ENCODE data around the gene ZBTB16. TPM values are rescaled to one million over a fixed set of nuclear protein-coding genes. Genes with fewer than 3 reads are reported as not detected.

Gene ZBTB16
- total RNA-seq, 1 experiment from 2014 or later: 0.44 TPM

DNA sequence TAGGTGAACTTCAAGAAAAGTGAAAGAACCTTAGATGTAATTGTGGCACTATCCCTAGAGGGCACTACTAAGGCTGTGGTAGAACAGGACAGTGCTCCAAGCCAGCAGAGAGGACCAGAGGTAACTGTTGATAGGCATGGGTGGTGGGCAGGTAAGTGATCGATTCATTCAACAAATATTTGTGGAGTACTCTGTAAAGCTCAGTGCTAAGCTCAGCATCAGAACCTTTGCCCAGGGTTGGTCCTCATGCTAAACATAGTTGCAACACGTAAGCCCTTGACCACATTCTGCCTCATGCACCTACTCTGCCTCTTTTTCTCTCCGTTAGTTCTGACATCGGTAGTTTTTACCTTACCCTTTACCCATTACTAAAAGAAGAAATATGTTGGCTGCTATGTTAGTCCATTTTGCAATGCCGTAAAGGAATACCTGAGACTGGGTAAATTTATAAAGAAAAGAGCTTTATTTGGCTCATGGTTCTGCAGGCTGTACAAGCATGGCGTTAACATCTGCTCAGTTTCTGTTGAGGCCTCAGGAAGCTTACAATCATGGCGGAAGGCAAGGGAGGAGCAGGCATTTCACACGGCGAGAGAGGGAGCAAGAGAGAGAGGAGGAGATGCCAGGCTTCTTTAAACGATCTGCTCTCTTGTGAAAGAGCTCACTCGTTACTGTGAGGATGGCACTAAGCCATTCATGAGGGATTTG lies 218.3 kb downstream of the ZBTB16 start:
- CTCF ChIA-PET: no interaction called here
- H3K9me2 ChIP-seq (ENCODE audit: insufficient read depth): no peaks in the 10 kb centered on the region
- BruUV-seq (replicated peaks): no TSS peak

DNA sequence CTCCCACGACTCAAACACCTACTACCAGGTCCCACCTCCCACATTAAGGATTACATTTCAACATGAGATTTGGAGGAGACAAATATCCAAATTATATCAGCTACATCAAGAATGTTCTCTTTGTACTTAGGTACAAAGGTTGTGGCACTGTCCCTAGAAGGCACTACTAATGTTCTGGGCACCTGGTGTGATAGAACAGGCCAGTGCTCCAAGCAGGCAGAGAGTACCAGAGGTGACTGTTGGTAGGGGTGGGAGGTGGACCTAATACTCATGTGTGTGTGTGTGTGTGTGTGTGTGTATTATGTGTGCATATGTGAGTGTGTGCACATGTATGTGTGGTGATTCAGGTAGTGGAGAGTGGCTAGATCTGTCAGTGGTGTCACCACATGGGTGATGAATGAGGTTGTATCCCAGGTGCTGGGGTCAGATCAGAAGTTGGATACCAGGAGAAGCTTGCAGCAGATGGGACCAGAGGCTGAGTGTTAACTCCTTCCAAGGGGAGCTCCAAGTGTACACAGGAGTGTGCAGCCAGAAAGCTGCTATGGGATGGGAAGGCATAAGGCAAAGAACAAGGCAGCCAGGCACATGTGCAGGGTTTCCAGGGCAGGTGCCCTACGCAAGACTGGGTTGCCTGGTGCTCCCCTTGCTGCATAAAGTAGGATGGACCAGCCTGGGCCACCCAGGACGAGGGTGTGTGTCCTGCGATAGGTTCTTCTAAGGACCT lies 219.0 kb downstream of the ZBTB16 start:
- intact Hi-C loops (cut with micrococcal nuclease; ENCODE audit: unreplicated experiment): no loop called here
- DNase-seq: no peak
- H3K36me3 ChIP-seq (ENCODE audit: low read depth): no peaks in the 10 kb centered on the region
- H3K9me2 ChIP-seq (ENCODE audit: insufficient read depth): no peaks in the 10 kb centered on the region
- H3F3A ChIP-seq (ENCODE audit: insufficient read depth, low read depth): no peaks in the 10 kb centered on the region
- H3K27ac ChIP-seq: no peak overlapping the region
- no peaks in the 10 kb centered on the region for H3K79me2 ChIP-seq (ENCODE audit: low read depth)
- no peak for TF ChIP-seq EZH2 (IDR thresholded peaks at IDR 0.05; ENCODE audit: low read depth)
- TF ChIP-seq, protein P1, sequence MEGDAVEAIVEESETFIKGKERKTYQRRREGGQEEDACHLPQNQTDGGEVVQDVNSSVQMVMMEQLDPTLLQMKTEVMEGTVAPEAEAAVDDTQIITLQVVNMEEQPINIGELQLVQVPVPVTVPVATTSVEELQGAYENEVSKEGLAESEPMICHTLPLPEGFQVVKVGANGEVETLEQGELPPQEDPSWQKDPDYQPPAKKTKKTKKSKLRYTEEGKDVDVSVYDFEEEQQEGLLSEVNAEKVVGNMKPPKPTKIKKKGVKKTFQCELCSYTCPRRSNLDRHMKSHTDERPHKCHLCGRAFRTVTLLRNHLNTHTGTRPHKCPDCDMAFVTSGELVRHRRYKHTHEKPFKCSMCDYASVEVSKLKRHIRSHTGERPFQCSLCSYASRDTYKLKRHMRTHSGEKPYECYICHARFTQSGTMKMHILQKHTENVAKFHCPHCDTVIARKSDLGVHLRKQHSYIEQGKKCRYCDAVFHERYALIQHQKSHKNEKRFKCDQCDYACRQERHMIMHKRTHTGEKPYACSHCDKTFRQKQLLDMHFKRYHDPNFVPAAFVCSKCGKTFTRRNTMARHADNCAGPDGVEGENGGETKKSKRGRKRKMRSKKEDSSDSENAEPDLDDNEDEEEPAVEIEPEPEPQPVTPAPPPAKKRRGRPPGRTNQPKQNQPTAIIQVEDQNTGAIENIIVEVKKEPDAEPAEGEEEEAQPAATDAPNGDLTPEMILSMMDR (conservative IDR thresholded peaks at IDR 0.05): no peak
- ChIA-PET CTCF (no interaction called here), POLR2A (ENCODE audit: unreplicated experiment) (no interaction called here)
- no peaks in the 10 kb centered on the region for H4K20me1 ChIP-seq (ENCODE audit: insufficient read depth)
- H3K27me3 ChIP-seq (ENCODE audit: insufficient read depth, low read depth): peaks cover 37% of the 10 kb centered on the region
- no peak overlapping the region for H3K4me3 ChIP-seq
- no TSS peak for BruUV-seq (replicated peaks)
- no peaks in the 10 kb centered on the region for H3K9me3 ChIP-seq (ENCODE audit: insufficient read depth, low read depth)
- no peaks in the 10 kb centered on the region for H3K4me1 ChIP-seq (replicated peaks; ENCODE audit: insufficient read depth)
- no peak overlapping the region for H3K4me2 ChIP-seq
- no peak overlapping the region for H2AFZ ChIP-seq

More for the DNA sequence above, 218.3 kb downstream of the ZBTB16 start:
- Histone ChIP-seq H3K79me2 (ENCODE audit: low read depth) (no peaks in the 10 kb centered on the region), H2AFZ (no peak overlapping the region), H4K20me1 (ENCODE audit: insufficient read depth) (no peaks in the 10 kb centered on the region), H3K27me3 (ENCODE audit: insufficient read depth, low read depth) (peaks cover 44% of the 10 kb centered on the region), H3K4me2 (no peak overlapping the region), H3K9me3 (ENCODE audit: insufficient read depth, low read depth) (no peaks in the 10 kb centered on the region), H3K27ac (no peak overlapping the region), H3K4me3 (no peak overlapping the region), H3F3A (ENCODE audit: insufficient read depth, low read depth) (no peaks in the 10 kb centered on the region), H3K4me1 (replicated peaks; ENCODE audit: insufficient read depth) (no peaks in the 10 kb centered on the region), H3K36me3 (ENCODE audit: low read depth) (no peaks in the 10 kb centered on the region)
- TF ChIP-seq, protein P1 (conservative IDR thresholded peaks at IDR 0.05): no peak
- TF ChIP-seq EZH2 (IDR thresholded peaks at IDR 0.05; ENCODE audit: low read depth): no peak
- POLR2A ChIA-PET (ENCODE audit: unreplicated experiment): no interaction called here
- DNase-seq: no peak
- intact Hi-C loops (cut with micrococcal nuclease; ENCODE audit: unreplicated experiment): no loop called here

DNA sequence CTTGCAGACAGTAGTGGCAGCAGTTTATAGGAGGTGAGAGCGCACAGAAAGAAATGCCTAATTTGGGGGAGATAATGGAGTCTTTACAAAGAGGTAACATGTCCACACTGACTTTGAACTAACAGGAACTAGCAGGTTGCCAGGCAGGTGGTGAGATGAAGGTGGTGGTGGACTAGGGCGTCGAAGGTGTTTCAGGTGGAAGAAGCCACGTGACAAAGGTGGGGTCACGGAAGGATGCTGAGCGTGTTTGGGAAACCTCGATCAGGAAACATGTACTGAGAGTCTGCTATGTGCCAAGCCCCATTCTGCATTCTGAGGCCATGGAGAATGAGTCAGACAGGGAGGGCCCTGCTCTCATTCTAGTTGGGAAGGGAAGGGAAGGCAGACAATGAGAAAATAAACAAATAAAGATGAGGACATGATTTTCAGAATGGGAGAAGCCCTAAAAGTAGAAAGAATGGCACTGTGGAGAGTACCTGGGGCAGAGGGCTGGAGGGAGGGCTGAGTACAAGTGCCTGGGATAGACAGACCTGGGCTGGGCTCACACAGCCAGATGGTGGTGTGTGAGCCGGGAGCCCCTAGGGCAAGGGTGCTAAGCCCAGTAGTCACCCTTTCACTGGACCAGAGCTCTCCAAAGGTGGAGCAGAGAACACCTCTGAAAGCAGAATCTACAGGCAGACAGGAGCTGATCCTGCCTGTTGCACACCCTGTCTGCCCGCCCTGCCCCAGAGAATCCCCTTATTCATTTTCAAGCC lies 220.5 kb downstream of the ZBTB16 start:
- Histone ChIP-seq H3K9me2 (ENCODE audit: insufficient read depth) (no peaks in the 10 kb centered on the region), H4K20me1 (ENCODE audit: insufficient read depth) (no peaks in the 10 kb centered on the region), H3K36me3 (ENCODE audit: low read depth) (no peaks in the 10 kb centered on the region), H3F3A (ENCODE audit: insufficient read depth, low read depth) (no peaks in the 10 kb centered on the region), H3K4me3 (no peak overlapping the region), H3K4me2 (no peak overlapping the region), H3K9me3 (ENCODE audit: insufficient read depth, low read depth) (no peaks in the 10 kb centered on the region), H3K4me1 (replicated peaks; ENCODE audit: insufficient read depth) (no peaks in the 10 kb centered on the region), H2AFZ (no peak overlapping the region), H3K27me3 (ENCODE audit: insufficient read depth, low read depth) (peaks cover 22% of the 10 kb centered on the region; the same call in 1 of the 2 replicates), H3K27ac (no peak overlapping the region), H3K79me2 (ENCODE audit: low read depth) (no peaks in the 10 kb centered on the region)
- ChIA-PET POLR2A (ENCODE audit: unreplicated experiment) (no interaction called here), CTCF (no interaction called here)
- intact Hi-C loops (cut with micrococcal nuclease; ENCODE audit: unreplicated experiment): no loop called here
- no peak for DNase-seq
- TF ChIP-seq EZH2 (IDR thresholded peaks at IDR 0.05; ENCODE audit: low read depth): no peak
- TF ChIP-seq, protein P1 (conservative IDR thresholded peaks at IDR 0.05): no peak
- BruUV-seq (replicated peaks): no TSS peak
